HepG2 (cell line): ENCODE results near the gene TMEM198. TPM values are rescaled to one million over a fixed set of nuclear protein-coding genes. Genes with fewer than 3 reads are reported as not detected.

Experiments used
- DBP ChIP-seq: sonication (generic); formaldehyde crosslinking; IDR thresholded peaks from 2 replicates; pipeline ENCODE4 v1.4.0; 2020; ENCODE audit warnings: missing genetic modification reagents; ENCODE audit errors: not compliant biosample characterization
- MAF1 ChIP-seq: sonication (generic); formaldehyde crosslinking; IDR thresholded peaks from 2 replicates; pipeline ENCODE4 v1.5.0; 2020; ENCODE audit warnings: missing genetic modification reagents, borderline replicate concordance
- NAIF1 ChIP-seq: sonication (generic); formaldehyde crosslinking; IDR thresholded peaks from 2 replicates; pipeline ENCODE4 v1.5.0; 2020; ENCODE audit warnings: mild to moderate bottlenecking, missing genetic modification reagents, borderline replicate concordance
- NFE2L2 ChIP-seq: fragments of 150-350 bp; IDR thresholded peaks from 2 replicates; pipeline ENCODE4 v1.6.1; 2014; ENCODE audit warnings: low read length
- PHF5A ChIP-seq: IDR thresholded peaks from one replicate; pipeline ENCODE4 v1.6.1; 2018; ENCODE audit warnings: low read depth, missing genetic modification reagents; ENCODE audit not compliant: unreplicated experiment
- RCOR2 ChIP-seq: IDR thresholded peaks from 2 replicates; pipeline ENCODE4 v1.6.1; 2016; ENCODE audit warnings: missing biosample characterization, missing genetic modification reagents
- RFX3 ChIP-seq: IDR thresholded peaks from 2 replicates; pipeline ENCODE4 v1.6.1; 2016; ENCODE audit warnings: missing biosample characterization, missing genetic modification reagents
- RFX5 ChIP-seq: IDR thresholded peaks from 2 replicates; pipeline ENCODE4 v1.6.1; 2011; ENCODE audit warnings: low read depth, low read length, improper control_type of control experiment
- TEAD3 ChIP-seq: optimal IDR thresholded peaks from 2 replicates; pipeline ENCODE3; 2016; ENCODE audit warnings: borderline replicate concordance
- ZBTB7B ChIP-seq: sonication (generic); formaldehyde crosslinking; IDR thresholded peaks from 2 replicates; pipeline ENCODE4 v1.4.0; 2020; ENCODE audit warnings: missing genetic modification reagents
- ZNF101 ChIP-seq: sonication (generic); formaldehyde crosslinking; IDR thresholded peaks from 2 replicates; pipeline ENCODE4 v1.4.0; 2020; ENCODE audit warnings: mild to moderate bottlenecking, low read depth, missing genetic modification reagents, borderline replicate concordance
- ZNF253 ChIP-seq: sonication (generic); formaldehyde crosslinking; IDR thresholded peaks from 2 replicates; pipeline ENCODE4 v1.8.0; 2022; ENCODE audit warnings: mild to moderate bottlenecking, missing genetic modification reagents, borderline replicate concordance
- ZNF280B ChIP-seq: sonication (generic); formaldehyde crosslinking; IDR thresholded peaks from 2 replicates; pipeline ENCODE4 v1.5.0; 2020; ENCODE audit warnings: missing genetic modification reagents, mild to moderate bottlenecking, borderline replicate concordance
- ZNF281 ChIP-seq: sonication (generic); formaldehyde crosslinking; IDR thresholded peaks from 2 replicates; pipeline ENCODE4 v1.4.0; 2020; ENCODE audit warnings: missing genetic modification reagents, borderline replicate concordance
- ZNF589 ChIP-seq: sonication (generic); formaldehyde crosslinking; conservative IDR thresholded peaks from 2 replicates; pipeline ENCODE4 v1.8.0; 2022; ENCODE audit warnings: mild to moderate bottlenecking, moderate library complexity, missing genetic modification reagents
- ZNF605 ChIP-seq: sonication (generic); formaldehyde crosslinking; IDR thresholded peaks from 2 replicates; pipeline ENCODE4 v1.8.0; 2022; ENCODE audit warnings: mild to moderate bottlenecking, missing genetic modification reagents
- ZNF788 ChIP-seq: sonication (generic); formaldehyde crosslinking; IDR thresholded peaks from 2 replicates; pipeline ENCODE4 v1.5.0; 2020; ENCODE audit warnings: mild to moderate bottlenecking, missing genetic modification reagents, borderline replicate concordance
- ZNF792 ChIP-seq: IDR thresholded peaks from 2 replicates; pipeline ENCODE4 v1.6.1; 2016
- ZSCAN25 ChIP-seq: sonication (generic); formaldehyde crosslinking; IDR thresholded peaks from 2 replicates; pipeline ENCODE4 v1.8.0; 2022; ENCODE audit warnings: mild to moderate bottlenecking, missing genetic modification reagents
- ZSCAN5A ChIP-seq: sonication (generic); formaldehyde crosslinking; IDR thresholded peaks from 2 replicates; pipeline ENCODE4 v1.8.0; 2022; ENCODE audit warnings: mild to moderate bottlenecking, missing genetic modification reagents, borderline replicate concordance
- polyA plus RNA-seq, 8 experiments: library from polyadenylated mRNA; depleted of rRNA in 3 of 8; stranded (reverse) in 7 of 8; unstranded in 1 of 8; fragments of >200 nt; fragmentation: Illumina TruSeq in 4 of 8; extraction: Trizol in 4 of 8; gene quantifications; 2 replicates each; pipeline versions ENCODE4 v1.2.1 to v1.2.3, GENCODE V29; 2011 to 2016; ENCODE audit warnings: low read depth in 4 of 8, missing spikeins in 1 of 8, mixed read lengths in 1 of 8; ENCODE audit not compliant: insufficient read depth in 1 of 8
- total RNA-seq, 5 experiments: library from RNA; depleted of rRNA; stranded (reverse); fragments of >200 nt; fragmentation: Illumina TruSeq; extraction: Trizol; gene quantifications; 2 replicates each; pipeline ENCODE4 v1.2.3, GENCODE V29; 2016; ENCODE audit warnings: low read depth in 1 of 5
- TF ChIP-seq, protein P1 (sequence below): sonication (generic); formaldehyde crosslinking; IDR thresholded peaks from 2 replicates; pipeline ENCODE4 v1.5.0; 2020; ENCODE audit warnings: missing genetic modification reagents

The TMEM198 gene
- total and polyA plus RNA-seq, 2 of the 13 experiments (the other 11 are each of a cell fraction or from before 2014, with no cell fraction given) = 17.3 to 23.5 TPM

GRCh38 chr2:219576505-219577388 lies 32.9 kb downstream of the TMEM198 start (continued):
- TF ChIP-seq ZNF589 (CRISPR knock-in tag) (peak; percentile 98), RCOR2 (CRISPR knock-in tag) (peak; percentile 98), ZSCAN5A (CRISPR knock-in tag) (peak; percentile 67; the same call in 1 of the 2 replicates), MAF1 (no peak), ZNF281 (CRISPR knock-in tag) (peak; percentile 100), ZNF101 (CRISPR knock-in tag) (0 out of 2 replicates have a peak, but pooled peaks have one; percentile 28), ZNF605 (CRISPR knock-in tag) (peak; percentile 98), ZNF788 (CRISPR knock-in tag) (peak; percentile 96; the same call in 1 of the 2 replicates), RFX3 (CRISPR knock-in tag) (no peak), ZNF253 (CRISPR knock-in tag) (0 out of 2 replicates have a peak, but pooled peaks have one; percentile 67), ZSCAN25 (CRISPR knock-in tag) (peak; percentile 88), ZNF792 (CRISPR knock-in tag) (peak; percentile 99), PHF5A (no peak), NFE2L2 (peak; percentile 15; the same call in 1 of the 2 replicates), DBP (no peak), RFX5 (peak; percentile 69; the same call in 1 of the 2 replicates), ZBTB7B (CRISPR knock-in tag) (peak; percentile 100), TEAD3 (CRISPR knock-in tag) (peak; percentile 72), ZNF280B (CRISPR knock-in tag) (peak; percentile 87; the same call in 1 of the 2 replicates), NAIF1 (CRISPR knock-in tag) (no peak; the same call in none of the 2 replicates)
- TF ChIP-seq, protein P1, sequence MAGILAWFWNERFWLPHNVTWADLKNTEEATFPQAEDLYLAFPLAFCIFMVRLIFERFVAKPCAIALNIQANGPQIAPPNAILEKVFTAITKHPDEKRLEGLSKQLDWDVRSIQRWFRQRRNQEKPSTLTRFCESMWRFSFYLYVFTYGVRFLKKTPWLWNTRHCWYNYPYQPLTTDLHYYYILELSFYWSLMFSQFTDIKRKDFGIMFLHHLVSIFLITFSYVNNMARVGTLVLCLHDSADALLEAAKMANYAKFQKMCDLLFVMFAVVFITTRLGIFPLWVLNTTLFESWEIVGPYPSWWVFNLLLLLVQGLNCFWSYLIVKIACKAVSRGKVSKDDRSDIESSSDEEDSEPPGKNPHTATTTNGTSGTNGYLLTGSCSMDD (CRISPR knock-in tag) = no peak
